HepG2 (cell line): ENCODE data around the gene BIN1. TPM values are rescaled to one million over a fixed set of nuclear protein-coding genes. Genes with fewer than 3 reads are reported as not detected.
A peak's percentile ranks its signal among the peaks of the same experiment; 100 is the strongest.

Source experiments
- ELF3 ChIP-seq: IDR thresholded peaks from 2 replicates; pipeline ENCODE4 v1.6.1; 2016; ENCODE audit warnings: missing genetic modification reagents, missing compliant biosample characterization
- GATAD2A ChIP-seq: IDR thresholded peaks from 2 replicates; pipeline ENCODE4 v1.6.1; 2016
- IKZF4 ChIP-seq: sonication (generic); formaldehyde crosslinking; IDR thresholded peaks from 2 replicates; pipeline ENCODE4 v1.5.1; 2020; ENCODE audit warnings: borderline replicate concordance, mild to moderate bottlenecking, low read depth, missing genetic modification reagents; ENCODE audit errors: not compliant biosample characterization
- NFIB ChIP-seq: sonication (generic); formaldehyde crosslinking; IDR thresholded peaks from 2 replicates; pipeline ENCODE4 v1.9.0; 2021; ENCODE audit warnings: missing genetic modification reagents, mild to moderate bottlenecking, borderline replicate concordance
- PPARG ChIP-seq: conservative IDR thresholded peaks from 2 replicates; pipeline ENCODE4 v1.6.1; 2016; ENCODE audit warnings: missing biosample characterization, missing genetic modification reagents
- ZBTB14 ChIP-seq: sonication (generic); formaldehyde crosslinking; IDR thresholded peaks from 2 replicates; pipeline ENCODE4 v1.4.0; 2020; ENCODE audit warnings: missing genetic modification reagents
- ZNF280B ChIP-seq: sonication (generic); formaldehyde crosslinking; IDR thresholded peaks from 2 replicates; pipeline ENCODE4 v1.5.0; 2020; ENCODE audit warnings: missing genetic modification reagents, mild to moderate bottlenecking, borderline replicate concordance
- ZNF354B ChIP-seq: sonication (generic); formaldehyde crosslinking; IDR thresholded peaks from 2 replicates; pipeline ENCODE4 v1.8.0; 2022; ENCODE audit warnings: mild to moderate bottlenecking, missing genetic modification reagents
- ZNF430 ChIP-seq: sonication (generic); formaldehyde crosslinking; IDR thresholded peaks from 2 replicates; pipeline ENCODE4 v1.9.0; 2021; ENCODE audit warnings: mild to moderate bottlenecking, missing genetic modification reagents
- ZNF607 ChIP-seq: sonication (generic); formaldehyde crosslinking; IDR thresholded peaks from 2 replicates; pipeline ENCODE4 v1.5.1; 2020; ENCODE audit warnings: missing genetic modification reagents, mild to moderate bottlenecking, borderline replicate concordance
- polyA plus RNA-seq, 8 experiments: library from polyadenylated mRNA; depleted of rRNA in 3 of 8; stranded (reverse) in 7 of 8; unstranded in 1 of 8; fragments of >200 nt; fragmentation: Illumina TruSeq in 4 of 8; extraction: Trizol in 4 of 8; gene quantifications; 2 replicates each; pipeline versions ENCODE4 v1.2.1 to v1.2.3, GENCODE V29; 2011 to 2016; ENCODE audit warnings: low read depth in 4 of 8, missing spikeins in 1 of 8, mixed read lengths in 1 of 8; ENCODE audit not compliant: insufficient read depth in 1 of 8
- total RNA-seq, 5 experiments: library from RNA; depleted of rRNA; stranded (reverse); fragments of >200 nt; fragmentation: Illumina TruSeq; extraction: Trizol; gene quantifications; 2 replicates each; pipeline ENCODE4 v1.2.3, GENCODE V29; 2016; ENCODE audit warnings: low read depth in 1 of 5
- TF ChIP-seq, protein P1 (sequence below): sonication (generic); formaldehyde crosslinking; IDR thresholded peaks from 2 replicates; pipeline ENCODE4 v1.4.0; 2020; ENCODE audit warnings: missing genetic modification reagents, mild to moderate bottlenecking, borderline replicate concordance
- TF ChIP-seq, protein P2 (sequence below), 2 experiments: sonication (generic) in 1 of 2; formaldehyde crosslinking in 1 of 2; IDR thresholded peaks; 2 replicates each; pipeline versions ENCODE4 v1.4.0 to v1.6.1; 2016 to 2020; ENCODE audit warnings: borderline replicate concordance in 1 of 2, low read depth in 1 of 2, mild to moderate bottlenecking in 1 of 2, missing genetic modification reagents in 1 of 2

BIN1 gene
- total and polyA plus RNA-seq, 2 of the 13 experiments (the other 11 are each of a cell fraction or from before 2014, with no cell fraction given): 0.93 to 1.2 TPM

DNA sequence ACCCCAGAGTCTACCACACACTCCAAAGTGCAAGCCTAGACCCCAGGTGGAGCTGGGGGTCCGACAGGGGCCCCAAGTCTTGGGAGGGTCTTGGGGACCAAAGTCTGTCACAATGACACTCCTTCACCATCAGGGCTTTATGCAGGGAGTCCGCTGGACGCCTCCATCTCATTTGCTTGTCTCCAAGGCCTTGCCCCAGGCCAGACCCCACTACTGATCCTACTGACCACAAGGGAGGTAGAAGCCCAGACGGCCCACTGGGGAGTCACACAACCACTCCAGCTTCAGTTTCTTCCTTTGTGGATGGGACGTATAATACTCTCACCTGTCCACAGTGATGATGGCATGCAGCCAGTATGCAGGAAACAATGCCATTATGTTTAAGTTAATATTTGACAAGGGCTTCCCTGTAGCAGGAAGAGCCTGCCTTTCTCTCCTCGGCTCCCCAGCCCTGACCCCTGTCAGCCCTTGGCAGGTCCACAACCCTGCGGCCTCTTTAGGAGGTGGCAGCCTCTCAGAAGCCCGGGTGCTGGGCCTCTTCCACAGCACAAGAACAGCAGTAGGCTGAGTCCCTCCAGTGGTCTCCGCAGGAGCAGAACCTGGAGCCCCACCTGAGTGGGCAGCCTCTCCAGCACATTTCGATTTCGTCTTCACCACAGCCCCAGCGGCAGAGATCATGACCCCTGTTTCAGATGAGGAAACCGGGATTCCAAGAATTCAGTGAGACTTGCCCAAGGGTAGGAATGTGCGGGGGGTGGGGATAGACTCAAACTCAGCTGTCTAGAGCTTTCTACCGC, 6.5 kb downstream of the BIN1 start (continued):
- TF ChIP-seq ZNF280B (CRISPR knock-in tag): no peak
- TF ChIP-seq, protein P1, sequence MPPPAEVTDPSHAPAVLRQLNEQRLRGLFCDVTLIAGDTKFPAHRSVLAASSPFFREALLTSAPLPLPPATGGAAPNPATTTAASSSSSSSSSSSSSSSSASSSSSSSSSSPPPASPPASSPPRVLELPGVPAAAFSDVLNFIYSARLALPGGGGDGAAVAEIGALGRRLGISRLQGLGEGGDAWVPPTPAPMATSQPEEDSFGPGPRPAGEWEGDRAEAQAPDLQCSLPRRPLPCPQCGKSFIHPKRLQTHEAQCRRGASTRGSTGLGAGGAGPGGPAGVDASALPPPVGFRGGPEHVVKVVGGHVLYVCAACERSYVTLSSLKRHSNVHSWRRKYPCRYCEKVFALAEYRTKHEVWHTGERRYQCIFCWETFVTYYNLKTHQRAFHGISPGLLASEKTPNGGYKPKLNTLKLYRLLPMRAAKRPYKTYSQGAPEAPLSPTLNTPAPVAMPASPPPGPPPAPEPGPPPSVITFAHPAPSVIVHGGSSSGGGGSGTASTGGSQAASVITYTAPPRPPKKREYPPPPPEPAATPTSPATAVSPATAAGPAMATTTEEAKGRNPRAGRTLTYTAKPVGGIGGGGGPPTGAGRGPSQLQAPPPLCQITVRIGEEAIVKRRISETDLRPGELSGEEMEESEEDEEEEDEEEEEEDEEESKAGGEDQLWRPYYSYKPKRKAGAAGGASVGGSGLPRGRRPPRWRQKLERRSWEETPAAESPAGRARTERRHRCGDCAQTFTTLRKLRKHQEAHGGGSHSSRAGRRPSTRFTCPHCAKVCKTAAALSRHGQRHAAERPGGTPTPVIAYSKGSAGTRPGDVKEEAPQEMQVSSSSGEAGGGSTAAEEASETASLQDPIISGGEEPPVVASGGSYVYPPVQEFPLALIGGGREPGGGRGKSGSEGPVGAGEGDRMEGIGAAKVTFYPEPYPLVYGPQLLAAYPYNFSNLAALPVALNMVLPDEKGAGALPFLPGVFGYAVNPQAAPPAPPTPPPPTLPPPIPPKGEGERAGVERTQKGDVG: no peak
- TF ChIP-seq, protein P2, sequence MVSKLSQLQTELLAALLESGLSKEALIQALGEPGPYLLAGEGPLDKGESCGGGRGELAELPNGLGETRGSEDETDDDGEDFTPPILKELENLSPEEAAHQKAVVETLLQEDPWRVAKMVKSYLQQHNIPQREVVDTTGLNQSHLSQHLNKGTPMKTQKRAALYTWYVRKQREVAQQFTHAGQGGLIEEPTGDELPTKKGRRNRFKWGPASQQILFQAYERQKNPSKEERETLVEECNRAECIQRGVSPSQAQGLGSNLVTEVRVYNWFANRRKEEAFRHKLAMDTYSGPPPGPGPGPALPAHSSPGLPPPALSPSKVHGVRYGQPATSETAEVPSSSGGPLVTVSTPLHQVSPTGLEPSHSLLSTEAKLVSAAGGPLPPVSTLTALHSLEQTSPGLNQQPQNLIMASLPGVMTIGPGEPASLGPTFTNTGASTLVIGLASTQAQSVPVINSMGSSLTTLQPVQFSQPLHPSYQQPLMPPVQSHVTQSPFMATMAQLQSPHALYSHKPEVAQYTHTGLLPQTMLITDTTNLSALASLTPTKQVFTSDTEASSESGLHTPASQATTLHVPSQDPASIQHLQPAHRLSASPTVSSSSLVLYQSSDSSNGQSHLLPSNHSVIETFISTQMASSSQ (IDR thresholded peaks at IDR 0.05; ENCODE audit: low read depth): peak; percentile 77
- TF ChIP-seq, protein P2 (CRISPR knock-in tag; IDR thresholded peaks at IDR 0.05; ENCODE audit: borderline replicate concordance): peak; percentile 63; the same call in 1 of the 2 replicates
- TF ChIP-seq NFIB (CRISPR knock-in tag): no peak
- TF ChIP-seq PPARG: 0 out of 2 replicates have a peak, but pooled peaks have one; percentile 27
- TF ChIP-seq ZNF607 (CRISPR knock-in tag): no peak
- no peak for TF ChIP-seq IKZF4 (CRISPR knock-in tag)
- 0 out of 2 replicates have a peak, but pooled peaks have one; percentile 24 for TF ChIP-seq GATAD2A (CRISPR knock-in tag)
- TF ChIP-seq ZNF430 (CRISPR knock-in tag): no peak
- peak; percentile 74 for TF ChIP-seq ELF3 (CRISPR knock-in tag)
- no peak for TF ChIP-seq ZBTB14 (CRISPR knock-in tag)
- TF ChIP-seq ZNF354B (CRISPR knock-in tag): no peak
